Measurements from ENCODE around the gene EID1.
"Not testable (repeated sequence)": the region's sequence is repeated elsewhere in the genome, so short reads cannot be mapped to it uniquely, and the experiment has no call there.

Gene EID1

GRCh38 chr15:48905847-48906246 lies 27.9 kb downstream of the EID1 start:
- DNase-seq (ENCODE audit: low read depth), result no peak
- no peak for TF ChIP-seq CTCF (conservative IDR thresholded peaks at IDR 0.05; ENCODE audit: low read length)
- no peak overlapping the region for H3K4me3 ChIP-seq (ENCODE audit: low read length)

- not testable (repeated sequence) for DNase-seq (ENCODE audit: low read depth); H3K4me3 ChIP-seq (ENCODE audit: low read length)
These were observed 31.4 kb downstream of the EID1 start for GRCh38 chr15:48909313-48909712.

GRCh38 chr15:48910554-48910953 lies 32.6 kb downstream of the EID1 start:
- DNase-seq (ENCODE audit: low read depth); H3K4me3 ChIP-seq (ENCODE audit: low read length): not testable (repeated sequence)

- no peak for TF ChIP-seq CTCF (conservative IDR thresholded peaks at IDR 0.05; ENCODE audit: low read length)
- no peak overlapping the region for H3K4me3 ChIP-seq (ENCODE audit: low read length)
- DNase-seq (ENCODE audit: low read depth), result no peak
These were observed 35.2 kb downstream of the EID1 start for GRCh38 chr15:48913141-48913540.

DNA sequence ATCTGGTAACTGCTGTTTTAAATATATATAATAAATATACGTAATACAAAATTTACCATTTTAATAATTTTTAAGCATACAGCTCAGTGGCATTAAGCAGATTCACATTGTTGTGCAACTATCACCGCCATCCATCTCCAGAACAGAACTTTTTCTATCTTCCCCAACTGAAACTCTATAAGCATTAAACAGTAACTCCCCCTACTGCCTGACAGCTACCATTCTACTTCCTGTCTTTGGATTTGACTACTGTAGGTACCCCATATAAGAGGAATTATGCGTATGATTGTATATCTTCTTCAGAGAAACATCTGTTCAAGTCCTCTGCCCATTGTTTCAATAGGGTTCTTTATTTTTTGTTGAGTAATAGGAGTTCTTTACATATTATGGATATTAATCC lies 36.8 kb downstream of the EID1 start:
- TF ChIP-seq CTCF (conservative IDR thresholded peaks at IDR 0.05; ENCODE audit: low read length), result no peak
- no peak for DNase-seq (ENCODE audit: low read depth)
- no peak overlapping the region for H3K4me3 ChIP-seq (ENCODE audit: low read length)

- no peak for DNase-seq (ENCODE audit: low read depth)
- H3K4me3 ChIP-seq (ENCODE audit: low read length), result no peak overlapping the region
- TF ChIP-seq CTCF (conservative IDR thresholded peaks at IDR 0.05; ENCODE audit: low read length), result no peak
These were observed 37.9 kb downstream of the EID1 start for GRCh38 chr15:48915861-48916260.

DNA sequence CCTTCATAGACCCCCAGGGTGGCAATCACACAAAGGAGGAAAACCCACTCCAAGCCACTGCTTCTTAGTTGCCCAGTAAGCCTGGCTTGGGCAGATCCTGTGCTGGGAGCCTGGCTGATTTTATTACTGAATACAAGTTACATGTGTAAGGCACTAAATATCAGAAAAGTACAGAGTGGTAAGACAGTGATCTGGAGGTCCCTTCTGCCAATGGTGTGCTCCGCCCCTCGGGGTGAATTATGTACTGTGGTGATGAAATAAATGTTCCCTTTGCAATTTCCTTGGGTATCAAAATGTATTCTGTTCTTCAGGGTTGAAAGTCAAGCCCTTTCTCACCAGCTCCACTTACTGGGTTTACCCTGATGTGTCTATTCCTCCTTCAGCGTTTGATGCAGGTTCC lies 38.8 kb downstream of the EID1 start:
- DNase-seq (ENCODE audit: low read depth), result no peak
- H3K4me3 ChIP-seq (ENCODE audit: low read length), result no peak overlapping the region
- no peak for TF ChIP-seq CTCF (conservative IDR thresholded peaks at IDR 0.05; ENCODE audit: low read length)

- TF ChIP-seq CTCF (conservative IDR thresholded peaks at IDR 0.05; ENCODE audit: low read length), result no peak
- no peak for DNase-seq (ENCODE audit: low read depth)
- no peak overlapping the region for H3K4me3 ChIP-seq (ENCODE audit: low read length)
These were observed 44.1 kb downstream of the EID1 start for GRCh38 chr15:48922046-48922445.
